Measurements from ENCODE around the gene RARB. TPM values are rescaled to one million over a fixed set of nuclear protein-coding genes. Genes with fewer than 3 reads are reported as not detected.

RARB gene
- polyA plus RNA-seq, 1 donor (not counting 4 experiments of a cell fraction or from before 2014, with no cell fraction given), result 0.03 TPM

DNA sequence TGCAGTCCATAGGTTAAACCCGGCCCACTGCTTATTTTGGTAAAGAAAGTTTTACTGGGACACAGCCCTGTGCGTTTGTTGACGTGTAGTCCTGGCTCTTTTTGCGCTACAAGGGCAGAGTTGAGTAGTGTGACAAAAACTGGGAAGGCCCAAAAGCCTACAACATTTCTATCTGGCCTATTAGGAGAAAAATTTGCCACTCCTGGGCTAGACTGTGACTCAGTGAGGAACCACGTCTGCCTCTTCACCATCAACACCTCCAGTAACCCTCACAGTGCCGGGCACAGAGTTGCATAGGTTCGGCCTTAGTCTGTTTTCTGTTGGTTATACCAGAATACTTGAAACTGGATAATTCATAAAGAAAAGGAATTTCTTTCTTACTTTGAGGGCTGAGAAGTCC, 126.3 kb downstream of the RARB start:
- no peak for DNase-seq (ENCODE audit: low read depth, low spot score)
- H2AFZ ChIP-seq (ENCODE audit: control insufficient read depth, low read length), result no peak overlapping the region
- FAIRE-seq, result no peak
- H3K36me3 ChIP-seq (ENCODE audit: control insufficient read depth in 2 of 2, extremely low read depth in 1 of 2, insufficient read depth in 2 of 2, low read length in 2 of 2), result no peaks in the 10 kb centered on the region
- no peaks in the 10 kb centered on the region for H3K9me1 ChIP-seq (ENCODE audit: control insufficient read depth, extremely low read depth, insufficient read depth, low read length)
- H3K4me3 ChIP-seq (ENCODE audit: control insufficient read depth in 2 of 3, extremely low read depth in 1 of 3, insufficient read depth in 2 of 3, low read depth in 1 of 3, low read length in 3 of 3), result no peak overlapping the region
- H3K4me2 ChIP-seq (ENCODE audit: control insufficient read depth, extremely low read depth, insufficient read depth, low read depth, low read length), result no peak overlapping the region
- H3K79me2 ChIP-seq (ENCODE audit: control insufficient read depth, insufficient read depth, low read length), result no peaks in the 10 kb centered on the region
- no peaks in the 10 kb centered on the region for H3K27me3 ChIP-seq (ENCODE audit: control insufficient read depth, extremely low read depth, insufficient read depth, low read length)
- H3K27ac ChIP-seq (ENCODE audit: control insufficient read depth, insufficient read depth, low read length), result no peak overlapping the region
- H3K4me1 ChIP-seq (ENCODE audit: control insufficient read depth, extremely low read depth, insufficient read depth, low read length), result no peaks in the 10 kb centered on the region
- no peaks in the 10 kb centered on the region for H4K20me1 ChIP-seq (ENCODE audit: control insufficient read depth, extremely low read depth, insufficient read depth, low read length)
- no peaks in the 10 kb centered on the region for H3K9me3 ChIP-seq (ENCODE audit: control insufficient read depth, low read depth, low read length)
- dilution Hi-C loops (cut with MboI; ENCODE audit: extremely low pct_ligation_motif_present, low sequenced_read_pairs), result no loop called here
- H3K9ac ChIP-seq (ENCODE audit: control insufficient read depth, extremely low read depth, insufficient read depth, low read length), result no peak overlapping the region
- TF ChIP-seq EZH2 (IDR thresholded peaks at IDR 0.05; ENCODE audit: low read length), result no peak
- TF ChIP-seq, protein P1, sequence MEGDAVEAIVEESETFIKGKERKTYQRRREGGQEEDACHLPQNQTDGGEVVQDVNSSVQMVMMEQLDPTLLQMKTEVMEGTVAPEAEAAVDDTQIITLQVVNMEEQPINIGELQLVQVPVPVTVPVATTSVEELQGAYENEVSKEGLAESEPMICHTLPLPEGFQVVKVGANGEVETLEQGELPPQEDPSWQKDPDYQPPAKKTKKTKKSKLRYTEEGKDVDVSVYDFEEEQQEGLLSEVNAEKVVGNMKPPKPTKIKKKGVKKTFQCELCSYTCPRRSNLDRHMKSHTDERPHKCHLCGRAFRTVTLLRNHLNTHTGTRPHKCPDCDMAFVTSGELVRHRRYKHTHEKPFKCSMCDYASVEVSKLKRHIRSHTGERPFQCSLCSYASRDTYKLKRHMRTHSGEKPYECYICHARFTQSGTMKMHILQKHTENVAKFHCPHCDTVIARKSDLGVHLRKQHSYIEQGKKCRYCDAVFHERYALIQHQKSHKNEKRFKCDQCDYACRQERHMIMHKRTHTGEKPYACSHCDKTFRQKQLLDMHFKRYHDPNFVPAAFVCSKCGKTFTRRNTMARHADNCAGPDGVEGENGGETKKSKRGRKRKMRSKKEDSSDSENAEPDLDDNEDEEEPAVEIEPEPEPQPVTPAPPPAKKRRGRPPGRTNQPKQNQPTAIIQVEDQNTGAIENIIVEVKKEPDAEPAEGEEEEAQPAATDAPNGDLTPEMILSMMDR (optimal IDR thresholded peaks at IDR 0.05 in 1 of 3, IDR thresholded peaks at IDR 0.05 in 1 of 3, conservative IDR thresholded peaks at IDR 0.05 in 1 of 3; ENCODE audit: extremely low read depth in 1 of 3, insufficient read depth in 2 of 3, low read length in 3 of 3), result no peak

- Histone ChIP-seq H3K79me2 (ENCODE audit: control insufficient read depth, insufficient read depth, low read length) (no peaks in the 10 kb centered on the region), H3K27ac (ENCODE audit: control insufficient read depth, insufficient read depth, low read length) (no peak overlapping the region)
- dilution Hi-C loops (cut with MboI; ENCODE audit: extremely low pct_ligation_motif_present, low sequenced_read_pairs), result no loop called here
Measured at GRCh38 chr3:25555695-25556437, 127.8 kb downstream of the RARB start.

More at GRCh38 chr3:25555695-25556437, 127.8 kb downstream of the RARB start:
- H3K9me3 ChIP-seq (ENCODE audit: control insufficient read depth, low read depth, low read length), result no peaks in the 10 kb centered on the region
- FAIRE-seq (no peak), DNase-seq (ENCODE audit: low read depth, low spot score) (no peak)
- no peaks in the 10 kb centered on the region for H3K27me3 ChIP-seq (ENCODE audit: control insufficient read depth, extremely low read depth, insufficient read depth, low read length)
- H3K4me2 ChIP-seq (ENCODE audit: control insufficient read depth, extremely low read depth, insufficient read depth, low read depth, low read length), result no peak overlapping the region
- no peaks in the 10 kb centered on the region for H3K36me3 ChIP-seq (ENCODE audit: control insufficient read depth in 2 of 2, extremely low read depth in 1 of 2, insufficient read depth in 2 of 2, low read length in 2 of 2)
- H3K9me1 ChIP-seq (ENCODE audit: control insufficient read depth, extremely low read depth, insufficient read depth, low read length), result no peaks in the 10 kb centered on the region
- H3K4me3 ChIP-seq (ENCODE audit: control insufficient read depth in 2 of 3, extremely low read depth in 1 of 3, insufficient read depth in 2 of 3, low read depth in 1 of 3, low read length in 3 of 3), result no peak overlapping the region
- H4K20me1 ChIP-seq (ENCODE audit: control insufficient read depth, extremely low read depth, insufficient read depth, low read length), result no peaks in the 10 kb centered on the region
- TF ChIP-seq, protein P1 (optimal IDR thresholded peaks at IDR 0.05 in 1 of 3, IDR thresholded peaks at IDR 0.05 in 1 of 3, conservative IDR thresholded peaks at IDR 0.05 in 1 of 3; ENCODE audit: extremely low read depth in 1 of 3, insufficient read depth in 2 of 3, low read length in 3 of 3), result no peak
- no peak for TF ChIP-seq EZH2 (IDR thresholded peaks at IDR 0.05; ENCODE audit: low read length)
- no peaks in the 10 kb centered on the region for H3K4me1 ChIP-seq (ENCODE audit: control insufficient read depth, extremely low read depth, insufficient read depth, low read length)
- no peak overlapping the region for H3K9ac ChIP-seq (ENCODE audit: control insufficient read depth, extremely low read depth, insufficient read depth, low read length)
- no peak overlapping the region for H2AFZ ChIP-seq (ENCODE audit: control insufficient read depth, low read length)
